Fibroblast of mammary gland (primary cell): ENCODE results near the gene CLDN6.

Experiments used
- DNase-seq: peaks from one replicate; pipeline ENCODE4 v3.0.0-alpha.2; 2010; ENCODE audit warnings: low read depth
- H3K4me3 ChIP-seq: 2 replicates; pipeline ENCODE4 v1.5.1; 2011; ENCODE audit warnings: low read depth, mild to moderate bottlenecking, low read length, moderate library complexity; ENCODE audit not compliant: control insufficient read depth
- TF ChIP-seq, protein P1 (sequence below): conservative IDR thresholded peaks from 2 replicates; pipeline ENCODE4 v1.5.1; 2011; ENCODE audit warnings: low read depth, low read length, inconsistent platforms; ENCODE audit not compliant: control insufficient read depth, insufficient read depth

The CLDN6 gene

DNA sequence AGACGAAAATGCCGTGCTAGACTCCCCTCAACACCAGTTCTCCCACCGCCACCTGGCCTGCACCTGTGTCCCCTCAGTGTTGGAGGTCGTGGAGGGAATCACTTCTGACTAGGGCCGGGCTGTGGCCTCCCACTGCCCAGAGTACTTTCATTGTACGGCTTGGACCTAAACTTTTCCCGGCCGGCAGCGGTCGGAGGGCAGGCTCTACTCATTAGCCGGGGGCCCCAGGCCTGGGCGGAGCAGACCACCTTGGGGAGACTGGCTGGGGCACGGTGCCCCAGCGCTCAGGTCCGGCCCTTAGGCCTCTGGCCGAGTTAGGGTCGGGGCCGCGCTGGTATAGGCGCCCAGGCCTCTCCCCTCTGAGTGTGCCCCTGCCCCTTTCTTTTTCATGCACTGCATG, 639 bp downstream of the CLDN6 start:
- TF ChIP-seq, protein P1, sequence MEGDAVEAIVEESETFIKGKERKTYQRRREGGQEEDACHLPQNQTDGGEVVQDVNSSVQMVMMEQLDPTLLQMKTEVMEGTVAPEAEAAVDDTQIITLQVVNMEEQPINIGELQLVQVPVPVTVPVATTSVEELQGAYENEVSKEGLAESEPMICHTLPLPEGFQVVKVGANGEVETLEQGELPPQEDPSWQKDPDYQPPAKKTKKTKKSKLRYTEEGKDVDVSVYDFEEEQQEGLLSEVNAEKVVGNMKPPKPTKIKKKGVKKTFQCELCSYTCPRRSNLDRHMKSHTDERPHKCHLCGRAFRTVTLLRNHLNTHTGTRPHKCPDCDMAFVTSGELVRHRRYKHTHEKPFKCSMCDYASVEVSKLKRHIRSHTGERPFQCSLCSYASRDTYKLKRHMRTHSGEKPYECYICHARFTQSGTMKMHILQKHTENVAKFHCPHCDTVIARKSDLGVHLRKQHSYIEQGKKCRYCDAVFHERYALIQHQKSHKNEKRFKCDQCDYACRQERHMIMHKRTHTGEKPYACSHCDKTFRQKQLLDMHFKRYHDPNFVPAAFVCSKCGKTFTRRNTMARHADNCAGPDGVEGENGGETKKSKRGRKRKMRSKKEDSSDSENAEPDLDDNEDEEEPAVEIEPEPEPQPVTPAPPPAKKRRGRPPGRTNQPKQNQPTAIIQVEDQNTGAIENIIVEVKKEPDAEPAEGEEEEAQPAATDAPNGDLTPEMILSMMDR, result no peak
- no peak overlapping the region for H3K4me3 ChIP-seq
- no peak for DNase-seq

DNA sequence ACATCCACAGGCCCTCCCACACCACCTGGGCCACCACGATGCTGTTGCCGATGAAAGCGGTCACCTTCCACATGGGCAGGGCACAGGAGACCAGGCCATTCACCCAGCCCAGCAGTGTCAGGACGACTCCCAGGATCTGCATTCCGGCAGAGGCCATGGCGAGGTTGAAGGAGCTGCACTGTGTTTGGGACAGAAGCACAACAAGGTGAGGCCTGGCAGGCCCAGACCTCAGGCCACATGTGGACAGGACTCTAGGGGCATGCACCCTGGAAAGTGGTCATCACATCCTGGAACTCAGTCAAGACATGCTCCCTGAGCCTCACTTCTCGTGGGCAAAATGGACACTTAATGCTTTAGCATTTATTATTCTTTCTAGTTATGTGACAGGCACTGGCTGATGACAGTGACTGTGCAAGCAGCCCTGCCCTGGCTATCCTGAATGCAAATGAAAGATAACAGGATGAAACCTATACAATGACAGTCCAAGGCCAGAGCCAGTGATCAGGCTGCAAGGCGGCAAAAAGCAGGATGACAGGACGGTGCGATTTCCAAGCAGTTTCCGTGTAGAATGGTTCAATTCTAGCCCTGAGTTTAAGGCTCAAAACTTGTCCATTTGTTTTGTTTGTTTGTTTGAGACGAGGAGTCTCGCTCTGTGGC, 2.0 kb downstream of the CLDN6 start:
- no peak overlapping the region for H3K4me3 ChIP-seq
- no peak for DNase-seq
- TF ChIP-seq, protein P1, result no peak

DNA sequence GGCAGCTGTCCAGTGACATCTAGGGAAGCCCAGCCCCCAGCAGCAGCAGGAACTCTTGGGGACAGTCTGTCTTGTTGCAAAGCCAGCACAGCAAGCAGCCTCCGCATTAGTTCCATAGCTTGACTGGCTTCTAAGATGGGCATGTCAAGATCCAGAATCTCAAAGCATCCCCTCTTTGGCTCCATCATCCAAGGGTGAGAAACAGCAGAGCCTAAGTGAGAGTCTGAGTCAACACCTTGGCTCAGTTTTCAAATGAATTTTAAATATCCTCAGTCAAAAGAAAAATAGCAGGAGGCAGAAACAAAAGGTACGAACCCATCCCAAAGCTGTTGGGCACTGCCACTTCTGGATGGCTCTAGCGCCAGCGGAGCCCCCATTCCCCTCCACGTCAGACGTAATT, 3.0 kb downstream of the CLDN6 start:
- no peak for DNase-seq

DNA sequence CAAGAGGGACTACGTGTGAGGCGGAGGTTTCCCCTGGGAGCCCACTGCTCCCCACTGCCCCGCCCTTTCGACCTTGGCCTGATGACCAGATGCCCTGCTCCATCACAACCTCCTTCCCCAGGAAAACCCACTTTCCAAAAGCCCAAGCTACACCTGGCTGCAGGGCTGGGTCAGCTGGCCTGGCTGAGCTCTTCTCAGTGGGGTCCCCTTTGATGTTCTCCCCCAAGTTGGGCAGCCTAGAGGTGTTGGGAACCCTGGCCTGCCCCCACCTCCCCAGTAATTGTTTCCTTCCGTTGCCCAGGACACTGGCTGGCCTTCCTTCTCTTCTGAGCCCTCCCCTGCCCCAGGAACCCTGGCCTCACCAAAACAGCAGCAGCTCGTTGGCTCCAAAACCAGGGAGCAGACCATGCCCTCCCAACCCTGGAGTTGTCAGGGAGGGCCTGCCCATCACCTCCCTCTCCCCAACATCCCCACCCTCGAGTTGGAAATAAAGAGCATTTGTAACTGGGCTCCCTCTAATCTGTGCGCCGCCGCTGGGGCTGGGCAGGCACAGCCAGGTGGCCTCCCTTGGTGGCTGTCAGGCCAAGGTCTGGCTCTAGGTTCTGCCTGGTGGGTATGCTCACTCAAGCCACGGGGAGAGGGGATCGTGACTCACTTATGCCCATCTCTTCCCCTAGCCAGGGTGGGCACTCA, 3.8 kb downstream of the CLDN6 start:
- TF ChIP-seq, protein P1, result no peak
- DNase-seq, result no peak
- H3K4me3 ChIP-seq, result no peak overlapping the region

More for the DNA sequence above, 3.0 kb downstream of the CLDN6 start:
- TF ChIP-seq, protein P1, result no peak
- H3K4me3 ChIP-seq, result no peak overlapping the region

DNA sequence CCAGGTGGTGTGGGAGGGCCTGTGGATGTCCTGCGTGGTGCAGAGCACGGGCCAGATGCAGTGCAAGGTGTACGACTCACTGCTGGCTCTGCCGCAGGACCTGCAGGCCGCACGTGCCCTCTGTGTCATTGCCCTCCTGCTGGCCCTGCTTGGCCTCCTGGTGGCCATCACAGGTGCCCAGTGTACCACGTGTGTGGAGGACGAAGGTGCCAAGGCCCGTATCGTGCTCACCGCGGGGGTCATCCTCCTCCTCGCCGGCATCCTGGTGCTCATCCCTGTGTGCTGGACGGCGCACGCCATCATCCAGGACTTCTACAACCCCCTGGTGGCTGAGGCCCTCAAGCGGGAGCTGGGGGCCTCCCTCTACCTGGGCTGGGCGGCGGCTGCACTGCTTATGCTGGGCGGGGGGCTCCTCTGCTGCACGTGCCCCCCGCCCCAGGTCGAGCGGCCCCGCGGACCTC, 4.5 kb downstream of the CLDN6 start:
- no peak overlapping the region for H3K4me3 ChIP-seq
- no peak for DNase-seq
- TF ChIP-seq, protein P1, result no peak

DNA sequence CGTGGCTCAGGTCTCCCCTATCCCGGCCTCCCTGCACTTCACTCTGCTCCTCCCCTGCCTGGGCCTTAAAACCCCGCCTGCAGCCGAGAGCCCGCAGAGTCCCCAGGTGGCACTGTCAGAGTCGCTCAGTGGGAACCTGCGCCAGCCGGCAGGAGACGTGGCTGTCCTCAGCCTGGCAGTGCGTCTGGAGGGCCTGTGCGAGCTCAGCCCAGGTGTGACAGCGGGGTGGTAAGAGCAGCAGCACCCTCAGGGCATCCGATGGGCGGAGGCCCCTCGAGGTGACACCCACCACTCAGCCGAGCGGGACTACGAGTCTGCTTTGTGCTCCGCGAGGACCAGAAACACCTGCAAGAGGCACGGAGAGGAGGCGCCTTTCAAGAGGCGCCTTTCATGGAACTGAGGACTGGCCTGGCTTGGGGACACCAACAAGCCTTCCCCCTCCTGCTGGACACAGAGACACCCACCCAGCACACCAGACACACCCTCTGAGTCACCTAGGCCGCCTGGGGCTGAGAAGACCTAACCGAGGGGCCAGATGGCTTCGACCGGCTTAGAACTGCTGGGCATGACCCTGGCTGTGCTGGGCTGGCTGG, 5.1 kb downstream of the CLDN6 start, which contains the start of gene CLDN9:
CLDN9 (plus strand) TSS at position 96 of the 593 bp plus-strand sequence; CDS start at position 536, 440 bp downstream.
- TF ChIP-seq, protein P1, result no peak
- H3K4me3 ChIP-seq, result no peak within 1 kb of the TSS
- no peak for DNase-seq
